Measurements from ENCODE around the gene CERS3.

Gene CERS3

GRCh38 chr15:100405179-100405578 is 123.6 kb downstream of the CERS3 start:
- H3K36me3 ChIP-seq (ENCODE audit: insufficient read depth, low read length): no peaks in the 10 kb centered on the region
- TF ChIP-seq POLR2AphosphoS5 (IDR thresholded peaks at IDR 0.05; ENCODE audit: borderline replicate concordance, low read depth, low read length) (no peak), EZH2 (IDR thresholded peaks at IDR 0.05) (no peak), FOXP2 (optimal IDR thresholded peaks at IDR 0.05; ENCODE audit: control extremely low read depth, extremely low read length, insufficient read depth) (no peak)
- H3K9me3 ChIP-seq (ENCODE audit: low read depth, low read length): no peaks in the 10 kb centered on the region
- no peak overlapping the region for H3K27ac ChIP-seq
- H3K4me3 ChIP-seq: no peak overlapping the region
- H3K9ac ChIP-seq (ENCODE audit: insufficient read length): no peak overlapping the region
- DNase-seq (ENCODE audit: low read depth, low spot score): no peak

- no peak overlapping the region for H3K27ac ChIP-seq
- DNase-seq (ENCODE audit: low read depth, low spot score): no peak
- H3K36me3 ChIP-seq (ENCODE audit: insufficient read depth, low read length): no peaks in the 10 kb centered on the region
- H3K9me3 ChIP-seq (ENCODE audit: low read depth, low read length): no peaks in the 10 kb centered on the region
- no peak overlapping the region for H3K4me3 ChIP-seq
- TF ChIP-seq POLR2AphosphoS5 (IDR thresholded peaks at IDR 0.05; ENCODE audit: borderline replicate concordance, low read depth, low read length) (no peak), FOXP2 (optimal IDR thresholded peaks at IDR 0.05; ENCODE audit: control extremely low read depth, extremely low read length, insufficient read depth) (no peak), EZH2 (IDR thresholded peaks at IDR 0.05) (no peak)
- H3K9ac ChIP-seq (ENCODE audit: insufficient read length): no peak overlapping the region
Measured at GRCh38 chr15:100400996-100401395, 127.8 kb downstream of the CERS3 start.

- TF ChIP-seq FOXP2 (optimal IDR thresholded peaks at IDR 0.05; ENCODE audit: control extremely low read depth, extremely low read length, insufficient read depth): no peak
- no peak for TF ChIP-seq POLR2AphosphoS5 (IDR thresholded peaks at IDR 0.05; ENCODE audit: borderline replicate concordance, low read depth, low read length)
- no peak for TF ChIP-seq EZH2 (IDR thresholded peaks at IDR 0.05)
- no peak overlapping the region for H3K9ac ChIP-seq (ENCODE audit: insufficient read length)
- no peak for DNase-seq (ENCODE audit: low read depth, low spot score)
- H3K9me3 ChIP-seq (ENCODE audit: low read depth, low read length): no peaks in the 10 kb centered on the region
- H3K27ac ChIP-seq: no peak overlapping the region
- H3K4me3 ChIP-seq: no peak overlapping the region
- no peaks in the 10 kb centered on the region for H3K36me3 ChIP-seq (ENCODE audit: insufficient read depth, low read length)
Measured at GRCh38 chr15:100394736-100395440, 133.9 kb downstream of the CERS3 start.

- no peaks in the 10 kb centered on the region for H3K36me3 ChIP-seq (ENCODE audit: insufficient read depth, low read length)
- no peak overlapping the region for H3K4me3 ChIP-seq
- TF ChIP-seq EZH2 (IDR thresholded peaks at IDR 0.05): no peak
- no peak for TF ChIP-seq FOXP2 (optimal IDR thresholded peaks at IDR 0.05; ENCODE audit: control extremely low read depth, extremely low read length, insufficient read depth)
- no peak for TF ChIP-seq POLR2AphosphoS5 (IDR thresholded peaks at IDR 0.05; ENCODE audit: borderline replicate concordance, low read depth, low read length)
- H3K9ac ChIP-seq (ENCODE audit: insufficient read length): no peak overlapping the region
- no peak overlapping the region for H3K27ac ChIP-seq
- H3K9me3 ChIP-seq (ENCODE audit: low read depth, low read length): no peaks in the 10 kb centered on the region
- no peak for DNase-seq (ENCODE audit: low read depth, low spot score)
Measured at GRCh38 chr15:100393008-100393407, 135.7 kb downstream of the CERS3 start.

- H3K36me3 ChIP-seq (ENCODE audit: insufficient read depth, low read length): no peaks in the 10 kb centered on the region
- DNase-seq (ENCODE audit: low read depth, low spot score): no peak
- TF ChIP-seq FOXP2 (optimal IDR thresholded peaks at IDR 0.05; ENCODE audit: control extremely low read depth, extremely low read length, insufficient read depth) (no peak), POLR2AphosphoS5 (IDR thresholded peaks at IDR 0.05; ENCODE audit: borderline replicate concordance, low read depth, low read length) (no peak), EZH2 (IDR thresholded peaks at IDR 0.05) (no peak)
- H3K27ac ChIP-seq: no peak overlapping the region
- no peaks in the 10 kb centered on the region for H3K9me3 ChIP-seq (ENCODE audit: low read depth, low read length)
- H3K9ac ChIP-seq (ENCODE audit: insufficient read length): no peak overlapping the region
- no peak overlapping the region for H3K4me3 ChIP-seq
Measured at GRCh38 chr15:100385300-100386050, 143.3 kb downstream of the CERS3 start.

- no peak overlapping the region for H3K9ac ChIP-seq (ENCODE audit: insufficient read length)
- TF ChIP-seq FOXP2 (optimal IDR thresholded peaks at IDR 0.05; ENCODE audit: control extremely low read depth, extremely low read length, insufficient read depth) (no peak), EZH2 (IDR thresholded peaks at IDR 0.05) (no peak), POLR2AphosphoS5 (IDR thresholded peaks at IDR 0.05; ENCODE audit: borderline replicate concordance, low read depth, low read length) (no peak)
- H3K36me3 ChIP-seq (ENCODE audit: insufficient read depth, low read length): no peaks in the 10 kb centered on the region
- no peaks in the 10 kb centered on the region for H3K9me3 ChIP-seq (ENCODE audit: low read depth, low read length)
- DNase-seq (ENCODE audit: low read depth, low spot score): no peak
- no peak overlapping the region for H3K27ac ChIP-seq
- H3K4me3 ChIP-seq: no peak overlapping the region
Measured at GRCh38 chr15:100384108-100384410, 144.7 kb downstream of the CERS3 start.

- Histone ChIP-seq H3K9me3 (ENCODE audit: low read depth, low read length) (no peaks in the 10 kb centered on the region), H3K36me3 (ENCODE audit: insufficient read depth, low read length) (no peaks in the 10 kb centered on the region), H3K4me3 (no peak overlapping the region), H3K27ac (no peak overlapping the region), H3K9ac (ENCODE audit: insufficient read length) (no peak overlapping the region)
- DNase-seq (ENCODE audit: low read depth, low spot score): no peak
- no peak for TF ChIP-seq POLR2AphosphoS5 (IDR thresholded peaks at IDR 0.05; ENCODE audit: borderline replicate concordance, low read depth, low read length)
- TF ChIP-seq FOXP2 (optimal IDR thresholded peaks at IDR 0.05; ENCODE audit: control extremely low read depth, extremely low read length, insufficient read depth): no peak
- no peak for TF ChIP-seq EZH2 (IDR thresholded peaks at IDR 0.05)
Measured at GRCh38 chr15:100383302-100384107, 145.2 kb downstream of the CERS3 start.

GRCh38 chr15:100373942-100374341 is 154.8 kb downstream of the CERS3 start:
- no peak for TF ChIP-seq POLR2AphosphoS5 (IDR thresholded peaks at IDR 0.05; ENCODE audit: borderline replicate concordance, low read depth, low read length)
- TF ChIP-seq EZH2 (IDR thresholded peaks at IDR 0.05): no peak
- Histone ChIP-seq H3K4me3 (no peak overlapping the region), H3K36me3 (ENCODE audit: insufficient read depth, low read length) (no peaks in the 10 kb centered on the region), H3K9ac (ENCODE audit: insufficient read length) (no peak overlapping the region), H3K27ac (no peak overlapping the region), H3K9me3 (ENCODE audit: low read depth, low read length) (no peaks in the 10 kb centered on the region)
- DNase-seq (ENCODE audit: low read depth, low spot score): no peak
